Stimulated activated CD4-positive, alpha-beta T cell treated with anti-CD3 and anti-CD28 coated beads, Interleukin-15, amount 100 ng/mL, for 1 hour (primary cell): ENCODE results near the gene TTYH3.
A peak's percentile ranks its signal among the peaks of the same experiment; 100 is the strongest.

Experiments
- DNase-seq, 2 donors: peaks; one replicate each; pipeline ENCODE4 v3.0.0-alpha.2; 2020; ENCODE audit warnings: low read depth in 1 of 2, low spot score in 1 of 2

The TTYH3 gene

DNA sequence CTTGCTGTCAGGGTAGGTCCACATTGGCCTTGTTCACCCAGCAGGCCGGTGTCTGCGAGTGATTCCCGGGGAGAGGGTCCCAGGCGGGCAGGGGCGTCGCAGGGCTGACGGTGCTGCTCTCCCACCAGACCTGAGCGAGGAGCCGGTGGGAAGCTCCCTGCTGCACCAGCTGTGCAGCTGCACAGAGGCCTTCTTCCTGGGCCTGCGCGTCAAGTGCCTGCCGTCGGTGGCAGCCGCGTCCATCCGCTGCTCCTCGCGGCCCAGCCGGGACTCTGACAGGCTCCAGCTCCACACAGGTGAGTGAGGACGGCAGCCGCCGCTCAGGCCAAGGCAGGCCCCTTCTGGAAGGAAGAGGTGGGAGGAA lies 70.8 kb downstream of the TTYH3 start:
- no peak for DNase-seq

DNA sequence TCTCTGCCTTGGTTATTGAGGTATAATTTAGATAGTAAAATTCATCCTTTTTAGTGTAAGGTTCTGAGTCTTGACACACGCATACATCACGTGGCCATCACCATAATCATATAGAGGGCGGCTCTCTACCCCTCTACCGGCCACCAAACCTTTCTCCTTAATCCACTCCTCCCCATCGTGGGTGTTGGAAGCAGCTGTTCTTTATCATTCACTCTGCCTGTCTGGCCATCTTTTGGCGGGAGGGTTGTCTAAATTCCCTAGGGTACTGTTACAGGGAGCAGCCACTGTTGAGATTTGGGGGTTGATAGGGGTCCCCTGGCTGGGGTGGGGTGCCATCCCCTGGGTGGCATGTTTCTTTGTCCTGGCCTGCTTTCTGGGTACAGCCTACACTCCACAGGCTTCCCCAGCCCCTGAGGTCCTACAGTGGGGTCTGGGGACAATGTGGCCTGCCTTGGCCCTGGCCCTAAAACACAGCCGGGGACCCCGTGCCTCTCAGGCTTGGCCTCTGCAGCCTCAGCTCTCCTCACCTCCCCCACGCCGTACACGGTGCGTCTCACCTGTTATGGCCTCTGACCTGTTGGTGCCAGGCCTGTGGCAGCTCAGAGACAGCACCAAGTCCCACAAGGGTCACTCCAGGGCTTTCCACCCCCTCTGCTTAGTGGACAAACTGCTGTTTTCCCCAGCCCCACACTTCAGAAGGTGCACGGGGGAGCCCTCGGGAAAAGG lies 73.7 kb downstream of the TTYH3 start:
- no peak for DNase-seq

DNA sequence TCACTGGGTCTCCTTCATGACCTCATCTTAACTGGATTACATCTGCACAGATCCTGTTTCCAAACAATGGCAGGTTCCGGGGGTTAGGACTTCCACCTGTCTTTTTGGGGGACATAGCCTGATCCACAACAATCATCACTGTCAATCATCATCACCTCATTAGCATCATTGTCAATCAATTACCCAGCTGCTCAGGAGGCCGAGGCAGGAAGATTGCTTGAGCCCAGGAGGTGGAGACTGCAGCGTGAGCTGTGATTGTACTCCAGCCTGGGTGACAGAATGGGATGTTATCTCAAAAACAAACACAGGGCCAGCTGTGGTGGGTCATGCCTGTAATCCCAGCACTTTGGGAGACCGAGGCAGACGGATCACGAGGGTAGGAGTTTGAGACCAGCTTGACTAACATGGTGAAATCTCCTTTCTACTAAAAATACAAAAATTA lies 74.9 kb downstream of the TTYH3 start:
- no peak for DNase-seq

DNA sequence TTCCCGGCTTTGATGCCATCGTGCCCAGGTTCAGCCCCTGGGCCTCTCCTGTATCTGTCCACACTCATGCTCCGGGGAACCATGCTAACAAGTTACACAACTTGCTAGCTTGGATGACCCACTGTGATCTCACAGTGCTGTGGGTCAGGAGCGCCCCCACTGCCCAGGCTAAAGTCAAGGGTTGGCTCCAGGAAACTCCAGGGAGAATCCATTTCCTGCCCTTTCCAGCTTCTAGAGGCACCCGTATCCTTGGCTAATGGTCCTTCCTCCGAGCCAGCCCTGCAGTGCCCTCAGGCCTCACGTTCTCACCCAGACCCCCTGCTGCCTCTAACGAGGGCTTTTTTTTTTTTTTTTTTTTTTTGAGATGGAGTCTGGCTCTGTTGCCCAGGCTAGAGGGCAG lies 75.7 kb downstream of the TTYH3 start:
- no peak for DNase-seq

DNA sequence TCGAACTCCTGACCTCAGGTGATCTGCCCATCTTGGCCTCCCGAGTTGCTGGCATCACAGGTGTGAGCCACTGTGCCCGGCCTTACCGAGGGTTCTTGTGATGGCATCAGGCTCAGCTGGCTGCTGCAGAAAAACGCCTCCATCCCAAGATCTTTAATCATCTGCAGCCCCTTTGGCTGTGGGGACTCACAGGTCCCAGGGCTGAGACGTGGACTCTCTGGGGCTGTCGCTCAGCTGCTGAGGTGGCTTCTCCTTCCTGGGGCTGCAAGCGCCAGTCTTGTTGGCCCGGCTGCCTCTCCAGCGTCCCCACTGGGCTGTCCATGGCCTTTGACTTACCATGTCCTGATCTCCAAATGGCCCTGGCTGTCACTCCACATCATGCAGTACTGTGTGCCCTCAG lies 76.3 kb downstream of the TTYH3 start:
- no peak for DNase-seq

DNA sequence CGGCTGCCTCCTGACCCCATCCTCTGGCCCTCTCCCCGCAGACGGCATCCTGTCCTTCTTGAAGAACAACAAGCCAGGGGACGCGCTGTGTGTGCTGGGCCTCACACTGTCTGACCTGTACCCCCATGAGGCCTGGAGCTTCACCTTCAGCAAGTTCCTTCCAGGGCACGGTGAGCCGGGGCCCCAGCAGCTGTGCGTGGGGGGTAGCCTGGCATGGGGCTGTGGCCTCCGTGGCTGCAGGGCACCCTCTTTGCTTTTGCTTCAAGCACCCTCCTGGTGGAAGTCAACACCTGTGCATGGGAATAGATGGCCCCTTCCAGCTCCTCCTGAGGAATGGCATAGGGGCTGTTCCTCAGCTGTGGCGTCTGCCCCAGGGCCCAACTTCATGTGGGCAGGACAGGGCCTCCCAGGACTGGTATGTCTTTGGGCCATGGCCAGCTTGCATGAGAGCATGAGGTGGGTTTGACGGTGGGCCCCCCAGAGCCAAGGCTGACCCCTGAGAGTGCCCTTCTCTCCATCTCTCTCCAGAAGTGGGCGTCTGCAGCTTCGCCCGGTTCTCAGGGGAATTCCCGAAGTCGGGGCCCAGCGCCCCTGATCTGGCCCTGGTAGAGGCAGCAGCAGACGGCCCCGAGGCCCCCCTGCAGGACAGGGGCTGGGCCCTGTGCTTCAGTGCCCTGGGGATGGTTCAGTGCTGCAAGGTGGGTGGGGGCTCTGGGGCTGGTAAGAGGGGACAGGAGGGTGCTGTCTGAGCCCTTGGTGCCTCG lies 76.9 kb downstream of the TTYH3 start:
- no peak for DNase-seq

DNA sequence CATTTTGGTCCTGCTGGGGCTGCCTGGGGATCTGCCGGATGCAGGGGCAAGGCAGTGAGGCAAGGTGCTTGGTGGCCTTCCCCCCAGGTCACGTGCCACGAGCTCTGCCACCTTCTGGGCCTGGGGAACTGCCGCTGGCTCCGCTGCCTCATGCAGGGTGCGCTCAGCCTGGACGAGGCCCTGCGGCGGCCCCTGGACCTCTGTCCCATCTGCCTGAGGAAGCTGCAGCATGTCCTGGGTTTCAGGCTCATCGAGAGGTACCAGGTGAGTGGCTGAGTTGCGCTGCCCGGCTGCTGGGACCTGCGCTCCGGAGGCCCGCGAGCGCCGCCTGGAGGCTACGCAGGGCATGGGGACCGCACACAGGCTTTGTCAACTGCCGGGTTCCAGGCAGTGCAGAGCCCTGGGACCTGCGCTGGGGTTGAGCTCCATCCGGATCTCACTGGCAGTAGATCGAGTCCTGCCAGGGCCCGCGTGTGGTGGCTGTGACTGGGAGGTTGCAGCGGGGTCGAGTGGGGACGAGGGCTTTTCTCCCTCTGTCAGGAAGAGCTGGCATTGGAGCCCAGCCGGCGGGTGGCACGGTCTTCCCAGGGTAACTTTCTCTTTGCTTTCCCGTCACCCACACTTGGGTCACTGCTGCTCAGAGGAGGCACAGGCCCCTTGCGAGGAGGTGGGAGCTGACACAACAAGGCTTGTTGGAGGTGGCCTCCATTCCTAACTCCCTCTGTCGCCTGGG lies 77.9 kb downstream of the TTYH3 start:
- DNase-seq = peak; percentile 59 to 68

DNA sequence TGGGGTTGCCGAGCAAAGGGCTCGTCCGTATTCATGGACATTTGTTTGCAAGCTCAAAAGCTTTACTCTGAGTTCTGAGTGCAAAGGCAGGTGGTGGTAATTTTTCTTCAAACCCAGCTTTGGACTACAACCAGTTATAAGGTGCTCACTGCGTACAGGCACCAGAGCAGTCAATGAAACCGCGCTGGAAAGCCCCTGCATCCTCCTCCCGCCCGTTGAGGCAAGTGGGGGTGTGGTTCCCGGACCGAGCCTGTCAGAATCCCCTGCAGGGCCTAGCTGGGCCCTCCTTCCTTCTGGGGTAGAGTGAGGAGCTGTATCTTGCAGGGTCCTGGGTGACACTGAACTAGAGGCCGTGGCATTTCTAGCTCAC lies 78.5 kb downstream of the TTYH3 start:
- DNase-seq = peak in 1 of 2 donors; percentile 31

DNA sequence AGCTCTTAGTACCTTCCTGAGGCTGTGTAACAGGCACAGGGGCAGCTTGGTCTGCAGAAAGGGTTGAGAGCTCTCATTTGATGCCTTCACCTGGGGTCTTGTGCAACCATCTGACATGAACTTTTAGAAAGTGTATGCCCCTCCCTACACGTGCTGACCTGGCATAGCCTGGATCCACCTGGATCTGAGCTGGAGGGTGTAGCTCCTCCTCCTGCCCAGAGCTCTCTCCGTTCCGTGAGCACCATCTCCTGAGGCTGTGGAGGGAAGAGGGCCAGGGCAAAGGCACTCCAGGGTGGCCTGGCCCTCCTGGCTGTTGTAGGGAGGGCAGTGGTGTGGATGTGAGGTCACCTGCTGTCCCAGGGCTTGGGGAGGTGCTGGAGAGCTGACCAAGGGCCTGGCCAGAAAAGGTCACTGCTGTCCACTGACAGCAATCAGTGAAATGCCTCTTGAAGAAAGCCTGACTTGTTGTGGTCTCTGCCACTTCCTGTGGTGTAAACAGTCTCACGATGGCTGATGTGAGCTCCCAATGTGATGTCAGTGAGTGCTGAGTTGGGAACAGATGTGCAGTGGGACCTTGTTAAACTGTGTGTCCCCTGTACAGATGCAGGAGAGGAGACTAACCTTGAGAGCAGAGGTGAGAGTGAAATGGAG lies 79.2 kb downstream of the TTYH3 start:
- DNase-seq = no peak

DNA sequence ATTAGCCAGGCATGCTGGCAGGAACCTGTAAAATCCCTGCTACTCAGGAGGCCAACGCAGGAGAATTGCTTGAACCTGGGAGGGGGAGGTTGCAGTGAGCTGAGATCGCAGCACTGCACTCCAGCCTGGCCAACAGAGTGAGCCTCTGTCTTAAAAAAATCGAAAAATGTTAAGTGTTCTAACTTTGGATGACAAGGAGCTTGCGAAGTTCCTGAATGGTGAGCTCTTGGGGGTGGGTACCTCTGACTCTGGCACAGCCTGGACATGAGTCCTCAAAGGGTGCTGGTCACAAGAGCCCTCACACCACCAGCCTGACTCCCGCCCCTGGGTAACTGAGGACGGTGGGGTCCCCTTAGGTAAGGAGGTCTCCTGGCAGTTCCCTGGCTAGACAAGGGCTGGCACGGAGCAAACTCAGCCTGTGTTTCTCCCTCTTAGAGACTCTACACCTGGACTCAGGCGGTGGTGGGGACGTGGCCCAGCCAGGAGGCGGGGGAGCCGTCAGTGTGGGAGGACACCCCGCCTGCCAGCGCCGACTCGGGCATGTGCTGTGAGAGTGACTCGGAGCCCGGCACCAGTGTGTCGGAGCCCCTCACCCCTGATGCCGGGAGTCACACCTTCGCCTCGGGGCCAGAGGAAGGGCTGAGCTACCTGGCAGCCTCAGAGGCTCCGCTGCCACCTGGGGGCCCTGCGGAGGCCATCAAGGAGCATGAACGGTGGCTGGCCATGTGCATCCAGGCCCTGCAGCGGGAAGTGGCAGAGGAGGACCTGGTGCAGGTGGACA lies 80.3 kb downstream of the TTYH3 start:
- no peak for DNase-seq

DNA sequence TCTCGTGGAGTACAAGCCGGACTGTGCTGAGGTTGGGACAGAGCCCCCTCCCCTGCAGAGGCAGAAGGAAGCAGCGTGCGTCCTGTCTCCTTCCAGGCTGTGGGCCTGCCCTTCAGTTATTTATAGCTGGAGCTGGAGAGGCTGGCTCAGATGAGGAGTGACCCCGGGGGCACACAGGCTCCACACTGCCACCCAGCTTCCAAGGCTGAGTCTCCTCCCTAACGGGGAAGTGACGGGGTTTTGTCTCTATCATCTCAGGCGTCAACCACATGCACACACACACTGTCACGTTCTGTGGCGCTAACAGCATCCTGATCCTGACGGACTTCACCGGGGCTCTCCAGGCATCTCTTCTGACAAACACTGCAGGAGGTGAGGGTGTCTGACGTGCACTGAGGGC lies 81.6 kb downstream of the TTYH3 start:
- DNase-seq = no peak

DNA sequence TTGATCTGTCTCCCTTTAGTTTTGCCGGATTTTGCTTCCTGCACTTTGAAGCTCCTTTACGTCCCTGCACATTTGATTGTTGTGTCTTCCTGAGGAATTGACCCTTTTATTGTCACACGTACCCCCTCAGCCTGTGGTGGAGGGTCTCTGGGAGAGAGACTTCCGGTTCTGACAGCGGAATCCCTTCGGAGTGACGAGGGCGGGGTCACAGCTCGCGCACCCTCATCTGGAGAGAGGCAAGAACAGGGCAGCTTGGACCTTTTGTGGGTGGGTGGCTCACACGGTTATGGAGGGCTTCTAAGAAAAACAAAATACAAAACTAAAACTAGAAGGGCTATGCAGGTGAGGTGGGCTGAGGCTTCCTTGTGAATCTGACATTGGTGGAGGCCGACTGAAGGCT lies 82.2 kb downstream of the TTYH3 start:
- DNase-seq = no peak
